Ammon's horn (tissue), 1 donor: ENCODE results near the gene XYLT1.

ENCODE experiments used
- DNase-seq: peaks from one replicate; pipeline ENCODE4 v3.0.0-alpha.2; 2016; ENCODE audit warnings: low spot score

The XYLT1 gene

DNA sequence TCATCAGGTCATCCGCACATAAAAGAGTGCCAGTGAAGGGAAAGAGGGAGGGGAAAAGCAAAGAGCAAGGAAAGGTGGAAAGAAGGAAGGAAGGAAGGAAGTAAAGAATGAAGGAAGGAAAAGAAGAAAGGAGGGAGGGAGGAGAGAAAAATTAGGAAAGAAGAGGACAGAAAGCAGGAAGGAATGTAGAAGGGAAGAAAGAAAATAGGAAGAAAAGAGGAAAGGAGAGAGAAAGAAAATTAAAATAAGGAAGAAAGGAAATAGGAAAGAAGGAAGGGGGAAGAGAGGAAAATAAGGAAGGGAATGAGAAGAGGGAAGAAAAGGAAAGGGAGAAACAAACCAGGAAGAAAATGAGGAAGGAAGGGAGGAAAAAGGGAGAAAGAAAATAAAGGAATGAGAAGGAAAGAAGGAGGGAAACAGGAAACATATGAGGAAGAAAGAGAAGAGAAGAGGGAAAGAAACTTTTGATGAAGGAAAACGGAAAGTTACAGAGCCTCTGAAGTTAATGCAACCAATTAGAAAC lies 212.6 kb downstream of the XYLT1 start:
- no peak for DNase-seq

DNA sequence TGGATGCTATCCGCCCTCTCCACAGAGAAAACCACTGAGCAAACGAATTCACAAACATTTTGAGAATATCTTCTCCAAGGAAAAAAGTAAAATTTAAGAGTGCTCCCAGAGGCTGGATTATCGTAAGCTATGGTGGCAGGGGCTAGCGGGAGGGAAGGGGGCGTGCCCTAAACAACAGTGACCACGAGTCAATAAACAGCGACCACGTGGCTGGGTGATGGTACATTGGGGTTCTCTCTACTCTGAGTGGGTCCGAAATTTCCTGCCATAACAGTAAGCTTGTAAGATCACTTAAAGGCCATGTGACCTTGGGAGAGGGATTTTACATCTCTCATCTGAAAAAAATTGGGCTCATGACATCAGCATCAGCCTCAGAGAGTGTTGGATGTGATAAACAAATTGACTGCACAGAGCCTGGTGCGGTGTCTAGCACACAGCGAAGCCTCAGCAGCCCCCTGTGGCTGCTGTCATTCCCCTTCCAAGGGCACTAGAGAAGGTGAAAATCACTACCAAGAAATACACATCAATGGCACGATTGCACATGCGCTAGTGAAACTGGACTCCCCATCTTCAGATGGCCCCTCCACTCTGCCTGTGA lies 213.2 kb downstream of the XYLT1 start:
- DNase-seq, result no peak

DNA sequence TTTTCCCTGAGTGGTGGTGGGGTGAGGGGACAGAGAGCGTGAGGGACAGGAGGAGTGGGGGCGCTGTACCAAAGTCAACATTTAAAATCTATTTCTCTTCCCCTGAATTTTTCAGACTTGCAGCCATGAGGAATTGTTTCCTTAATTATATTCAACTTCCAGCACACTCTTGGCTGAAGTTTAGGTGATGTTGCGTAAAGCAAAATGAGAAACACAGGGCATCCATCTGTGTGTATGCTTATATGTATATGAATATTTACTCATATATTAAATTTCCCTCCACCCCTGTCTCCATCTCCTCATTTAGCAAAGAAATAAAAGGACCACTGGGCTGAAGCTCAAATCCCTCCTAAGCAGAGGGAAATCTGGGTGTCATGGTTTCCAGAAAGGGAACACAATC lies 218.1 kb downstream of the XYLT1 start:
- no peak for DNase-seq

DNA sequence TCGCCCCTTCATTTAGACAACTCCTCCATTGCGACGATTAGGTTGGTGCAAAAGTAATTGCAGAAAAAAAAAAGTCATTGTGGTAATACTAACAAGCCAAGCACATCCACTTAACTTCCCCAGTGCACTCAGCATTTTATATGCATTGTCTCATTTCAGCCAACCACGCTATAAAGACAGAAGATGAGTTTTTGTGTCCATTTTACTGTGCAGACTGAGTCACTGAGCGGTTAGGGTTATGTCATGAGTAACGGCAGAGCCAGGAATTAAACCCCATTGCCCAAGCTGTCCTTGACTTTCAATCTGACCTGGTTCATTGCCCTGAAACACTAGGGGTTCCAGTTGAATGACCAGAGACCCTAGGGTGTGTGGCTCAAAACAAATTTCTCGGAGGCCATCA lies 218.7 kb downstream of the XYLT1 start:
- DNase-seq, result no peak

DNA sequence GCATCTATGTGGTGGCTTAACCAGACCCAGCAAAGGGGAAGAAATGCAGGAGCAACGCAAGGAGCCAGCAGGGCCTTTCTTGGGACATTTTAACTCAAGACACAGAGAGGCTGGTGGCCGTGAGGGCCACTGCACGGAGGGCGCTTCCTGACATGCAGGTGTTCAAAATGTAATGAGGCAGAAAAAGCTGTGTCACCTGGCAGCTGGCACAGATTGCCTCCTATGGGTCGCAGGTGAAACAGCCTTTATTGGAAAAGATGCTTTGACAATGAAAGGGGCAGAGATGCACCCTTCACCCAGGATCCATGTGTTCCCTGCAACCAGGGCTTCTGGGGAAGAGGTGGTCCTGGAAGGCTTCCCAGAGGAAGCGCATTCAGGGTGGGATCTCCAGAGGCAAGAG lies 219.3 kb downstream of the XYLT1 start:
- DNase-seq, result no peak

DNA sequence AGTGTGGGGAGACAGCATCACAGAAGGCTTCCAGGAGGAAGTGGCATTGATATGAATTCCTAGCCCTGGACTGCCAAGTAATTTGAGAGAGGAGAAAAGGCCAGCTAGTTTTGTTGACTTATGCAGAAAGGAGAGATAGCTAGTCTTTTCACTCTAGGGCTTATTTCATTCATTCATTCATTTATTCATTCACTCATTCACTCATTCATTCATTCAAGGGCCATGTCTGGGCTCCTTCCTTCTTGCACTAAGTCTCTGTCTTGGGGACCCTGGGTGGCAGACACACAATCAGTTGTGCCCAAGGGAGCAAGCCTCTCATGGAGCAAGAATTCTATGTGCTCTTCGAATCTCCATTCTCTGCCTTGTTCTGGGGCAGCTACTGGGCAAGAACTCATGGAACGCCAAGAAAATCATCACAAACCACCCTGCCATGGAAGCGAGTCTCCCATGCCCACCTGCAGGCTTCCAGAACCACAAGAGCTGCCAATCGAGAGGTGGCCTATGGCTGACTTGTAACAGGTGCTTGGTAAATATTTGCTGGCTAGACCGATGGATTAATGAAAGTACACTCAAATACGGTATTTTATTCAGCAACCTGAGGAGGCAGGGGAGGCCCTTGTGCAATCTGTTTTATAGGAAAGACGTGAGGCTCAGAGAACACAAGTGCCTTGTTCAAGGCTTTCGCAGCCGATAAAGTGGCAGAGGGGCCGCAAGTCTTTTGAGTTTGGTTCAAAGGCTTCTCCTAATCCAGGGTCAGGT lies 223.6 kb downstream of the XYLT1 start:
- DNase-seq, result no peak

DNA sequence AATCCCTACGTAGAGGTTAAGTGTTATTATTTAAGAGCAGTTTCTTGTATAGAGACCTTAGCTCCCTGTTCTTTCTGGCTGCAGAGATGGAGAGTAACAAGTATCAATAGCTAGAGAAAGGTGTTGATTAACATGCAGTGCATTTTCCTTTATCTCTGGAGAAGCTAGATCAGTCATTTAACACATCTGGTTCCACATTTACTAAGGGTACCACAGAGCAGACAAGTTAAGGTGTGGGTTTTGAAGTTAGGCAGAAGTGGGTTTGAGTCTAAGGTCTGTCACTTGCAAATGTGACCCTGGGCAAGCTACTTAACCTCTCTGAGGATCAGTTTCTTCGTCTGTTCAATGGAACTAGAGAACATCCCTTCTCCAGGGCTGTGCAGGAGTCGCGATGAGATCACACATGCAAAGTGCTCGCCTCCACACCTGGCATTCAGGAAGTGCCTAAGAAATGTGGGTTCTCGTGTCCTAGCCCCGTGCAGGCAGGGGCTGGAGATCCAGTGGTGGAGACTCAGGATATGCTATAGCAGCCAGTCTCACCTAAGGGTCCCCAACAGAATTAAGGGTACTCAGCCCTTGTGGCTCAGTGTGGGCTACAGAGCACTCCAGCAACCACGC lies 224.4 kb downstream of the XYLT1 start:
- DNase-seq, result no peak

DNA sequence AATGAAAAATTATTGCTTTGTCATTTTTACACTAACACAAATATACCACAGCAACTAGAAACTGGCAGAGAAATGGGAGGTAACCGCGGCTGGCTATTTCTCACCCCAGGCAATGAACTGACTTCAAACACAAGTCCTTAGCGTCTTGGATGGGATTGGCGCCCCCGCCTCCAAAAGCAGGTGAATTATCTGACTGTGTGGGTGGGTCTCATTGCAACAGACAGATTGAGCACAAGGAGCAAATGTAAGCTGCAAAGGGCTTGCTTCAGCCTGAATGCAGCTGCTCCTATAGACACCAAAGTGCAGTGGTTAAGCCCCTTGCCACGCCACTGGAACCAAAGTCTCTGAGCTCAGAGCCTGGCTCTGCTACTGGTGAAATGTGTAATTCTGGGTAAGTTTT lies 225.0 kb downstream of the XYLT1 start:
- no peak for DNase-seq

DNA sequence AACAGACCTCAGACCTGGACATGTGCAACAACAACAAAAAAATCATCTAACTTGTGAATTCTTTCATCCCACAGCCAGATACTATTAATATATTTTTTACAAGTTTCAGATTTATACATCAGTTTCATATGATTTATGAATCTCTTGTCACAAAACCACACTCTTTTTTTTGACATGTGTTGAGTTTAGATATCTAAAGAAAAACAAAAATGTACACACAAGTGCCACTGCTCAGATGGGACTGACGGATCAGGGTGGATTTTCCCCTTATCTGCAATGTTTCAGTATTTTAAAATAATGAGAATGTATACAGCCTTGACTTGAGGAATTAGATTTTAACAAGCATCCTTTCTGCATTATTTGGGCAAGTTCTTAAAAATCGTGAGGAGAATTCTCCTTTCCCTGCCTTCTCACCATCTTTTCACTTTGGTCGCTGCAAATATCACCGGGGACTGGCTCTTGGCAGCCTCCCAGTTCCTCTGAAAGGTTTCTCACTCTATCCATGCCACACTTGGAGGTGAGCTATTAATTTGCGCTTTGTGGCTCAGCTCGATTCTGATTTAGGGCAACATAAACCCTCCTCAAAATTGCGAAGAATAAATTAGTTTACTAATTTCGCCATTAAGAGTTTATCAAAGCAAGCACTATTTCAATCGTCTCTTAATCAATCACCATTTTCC lies 225.7 kb downstream of the XYLT1 start:
- no peak for DNase-seq

DNA sequence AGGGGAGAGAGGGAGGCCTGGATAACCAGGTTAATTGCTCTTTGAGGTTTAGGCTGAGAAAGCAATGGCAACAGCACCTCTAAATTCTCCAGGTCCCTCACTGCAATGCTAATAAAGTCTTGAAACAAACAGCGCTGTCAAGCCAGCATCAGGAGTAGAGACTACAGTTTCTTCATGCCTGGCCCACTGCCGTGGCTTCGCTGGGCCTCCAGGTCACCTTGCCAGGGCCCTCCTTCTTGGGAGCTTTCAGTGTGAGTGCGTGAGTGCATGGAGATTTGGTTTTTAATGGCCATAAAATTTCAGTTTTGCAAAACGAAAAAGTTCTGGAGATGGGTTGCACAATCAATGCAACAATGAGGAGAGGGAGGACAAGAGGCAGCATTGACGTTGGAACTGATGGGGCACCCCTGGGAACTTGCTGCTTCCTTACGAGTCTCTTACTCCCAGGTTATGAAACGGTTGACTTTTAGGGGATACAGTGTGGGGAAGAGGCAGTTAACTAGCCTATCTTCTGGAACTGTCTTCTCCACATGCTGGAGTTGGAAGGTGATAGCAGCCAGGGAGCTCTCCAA lies 229.4 kb downstream of the XYLT1 start:
- DNase-seq, result no peak

DNA sequence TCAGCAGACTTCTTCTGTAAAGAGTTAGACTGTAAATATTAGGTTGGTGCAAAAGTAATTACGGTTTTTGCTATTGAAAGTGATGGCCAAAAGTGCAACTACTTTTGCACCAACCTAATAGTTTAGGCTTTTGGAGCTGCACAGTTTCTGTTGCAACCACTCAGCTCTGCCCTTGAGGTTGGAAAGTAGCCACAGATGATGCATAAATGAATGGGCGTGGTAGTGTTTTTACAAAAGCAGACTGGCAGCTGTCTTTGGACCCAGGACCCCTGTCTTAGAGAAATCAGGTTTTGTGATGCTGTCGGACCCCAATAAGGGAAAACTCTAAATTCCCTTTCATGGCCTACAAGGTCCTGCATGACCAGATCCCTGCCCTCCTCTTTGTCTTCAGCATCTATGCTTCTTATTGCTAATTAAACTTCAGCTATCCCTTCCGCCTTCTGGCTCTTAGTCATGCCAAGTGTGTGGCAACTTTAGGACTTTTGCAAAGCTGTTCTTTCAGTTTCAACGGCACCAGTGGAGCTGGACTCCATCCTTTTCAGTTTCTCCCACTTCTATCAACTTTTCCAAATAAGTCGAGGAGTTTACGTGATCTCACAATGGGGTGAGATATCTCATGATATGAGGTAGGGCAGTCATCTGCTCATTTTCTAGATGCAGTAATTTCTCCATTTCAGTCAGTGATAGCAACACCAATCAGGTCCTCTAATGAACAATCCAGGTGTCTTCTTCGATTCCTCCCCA lies 232.3 kb downstream of the XYLT1 start:
- DNase-seq, result no peak

DNA sequence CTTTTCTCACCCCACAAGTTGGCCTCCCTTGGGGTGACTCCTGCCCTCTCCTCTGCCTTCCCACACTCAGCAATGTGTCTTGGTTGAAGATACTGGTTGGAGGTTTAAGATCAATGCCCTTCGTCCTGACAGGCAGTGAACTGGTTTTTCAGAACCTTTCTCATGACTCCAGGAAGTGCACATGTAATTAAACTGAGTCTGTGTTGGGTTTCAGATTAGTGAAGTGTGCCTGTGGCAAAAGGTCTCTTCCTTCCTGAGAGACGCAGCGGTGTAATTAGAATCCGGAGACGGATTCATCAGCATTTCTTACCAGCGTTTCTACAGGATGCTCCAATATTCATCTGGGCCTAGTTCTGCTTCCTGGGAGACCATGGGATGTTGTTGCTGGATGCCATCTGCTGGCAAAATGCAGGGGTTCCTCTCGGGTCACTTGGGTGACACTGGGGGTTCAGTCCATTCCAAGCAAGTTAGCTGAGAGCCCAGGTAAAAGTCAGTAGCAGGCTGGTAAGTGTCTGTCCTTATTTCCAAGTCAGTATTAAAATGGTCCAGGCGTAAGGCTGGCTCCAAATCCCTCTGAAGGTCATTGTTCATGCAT lies 233.3 kb downstream of the XYLT1 start:
- no peak for DNase-seq

DNA sequence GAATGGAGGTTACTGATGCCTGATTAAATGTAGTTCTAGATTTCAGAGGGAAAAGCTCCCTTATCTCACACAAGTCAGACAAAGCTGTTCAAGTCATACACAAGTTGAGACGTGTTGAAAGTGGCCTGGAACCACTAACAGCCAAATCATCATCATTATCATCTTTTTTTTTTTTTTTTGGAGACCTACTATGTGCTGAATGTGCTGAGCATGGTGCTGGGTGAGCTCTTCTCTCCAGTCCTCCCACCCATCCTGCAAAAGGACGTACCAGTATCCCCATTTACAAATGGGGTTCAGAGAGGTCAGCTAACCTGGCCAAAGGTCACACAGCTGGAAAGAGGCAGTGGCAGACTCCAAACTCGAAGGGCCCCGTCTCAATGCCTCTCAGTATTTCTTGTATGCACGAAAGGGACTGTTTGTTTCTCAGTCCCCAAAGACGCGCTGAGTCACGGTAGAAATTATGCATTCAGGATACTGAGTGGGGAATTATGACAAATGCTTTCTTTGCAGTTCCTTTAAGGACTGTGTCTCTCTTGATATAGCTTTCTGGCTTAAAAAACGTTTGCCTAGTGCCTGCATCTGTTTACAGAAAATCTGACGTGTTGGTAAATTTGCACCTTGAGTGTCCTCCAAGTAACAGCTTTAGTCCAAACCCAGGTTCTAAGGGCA lies 235.5 kb downstream of the XYLT1 start:
- DNase-seq, result no peak

DNA sequence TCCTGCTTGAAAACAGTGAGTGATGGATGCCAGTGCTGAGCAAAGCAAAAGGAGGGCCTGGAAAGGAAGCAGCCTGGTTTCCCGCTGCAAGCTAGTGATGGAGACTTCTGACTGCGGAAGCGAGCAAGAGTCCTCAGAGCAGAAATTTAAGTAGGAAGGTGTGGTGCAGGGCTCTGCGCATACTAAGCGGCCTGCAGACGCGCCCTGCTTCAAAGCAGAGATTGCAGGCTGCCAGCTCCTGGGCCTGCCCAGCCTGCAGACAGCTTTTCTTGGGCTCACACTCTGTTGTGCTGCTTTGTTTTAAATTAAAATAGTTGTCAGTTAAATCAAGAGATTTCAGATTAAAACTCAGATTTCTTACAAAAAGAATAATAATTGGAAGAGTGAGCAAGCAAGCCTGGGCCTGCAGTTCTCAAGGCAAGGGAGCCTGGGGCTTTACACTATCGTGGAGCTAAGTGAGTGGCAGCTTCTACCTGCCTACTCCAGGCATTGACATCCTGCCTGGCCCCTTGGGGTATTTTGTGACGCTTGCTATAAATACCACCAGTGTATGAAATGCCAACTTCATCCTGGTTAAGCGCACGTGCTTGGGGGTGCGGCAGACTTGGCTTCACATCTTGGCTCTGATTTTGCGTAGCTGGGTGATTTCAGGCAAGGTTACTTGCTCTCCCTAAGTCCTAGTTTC lies 237.3 kb downstream of the XYLT1 start:
- DNase-seq, result no peak

DNA sequence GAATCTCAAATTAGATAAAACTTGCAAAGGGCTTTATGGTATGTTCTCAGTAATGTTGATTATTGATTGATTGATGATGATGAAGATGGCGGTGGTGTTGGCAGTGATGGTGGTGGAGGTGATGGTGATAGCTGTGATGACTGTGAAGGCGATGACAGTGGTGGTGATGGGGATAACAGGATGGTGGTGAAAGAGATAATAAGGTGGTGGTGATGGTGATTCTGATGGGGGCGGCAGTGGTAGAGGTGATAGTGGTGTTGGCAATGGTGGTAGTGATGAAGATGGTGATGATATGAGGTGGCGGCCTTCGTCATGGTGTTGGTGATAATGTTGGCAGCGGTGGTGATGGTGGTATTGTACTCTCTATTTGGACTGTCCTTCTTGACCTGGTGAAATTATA lies 238.3 kb downstream of the XYLT1 start:
- DNase-seq, result no peak

DNA sequence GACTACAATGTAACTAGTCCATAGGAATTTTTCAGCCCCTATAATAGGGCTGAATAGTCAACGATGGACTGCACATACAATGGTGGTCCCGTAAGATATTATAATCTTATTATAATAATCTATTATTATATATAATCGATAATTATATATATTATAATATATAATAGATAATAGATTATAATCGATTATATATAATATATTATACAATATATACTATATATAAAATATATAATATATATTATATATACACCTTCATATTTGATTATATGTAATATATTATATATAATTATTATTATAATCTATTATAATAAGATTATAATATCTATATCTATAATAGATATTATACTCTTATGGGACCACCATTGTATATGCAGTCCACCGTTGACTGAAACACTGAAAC lies 238.8 kb downstream of the XYLT1 start:
- no peak for DNase-seq

DNA sequence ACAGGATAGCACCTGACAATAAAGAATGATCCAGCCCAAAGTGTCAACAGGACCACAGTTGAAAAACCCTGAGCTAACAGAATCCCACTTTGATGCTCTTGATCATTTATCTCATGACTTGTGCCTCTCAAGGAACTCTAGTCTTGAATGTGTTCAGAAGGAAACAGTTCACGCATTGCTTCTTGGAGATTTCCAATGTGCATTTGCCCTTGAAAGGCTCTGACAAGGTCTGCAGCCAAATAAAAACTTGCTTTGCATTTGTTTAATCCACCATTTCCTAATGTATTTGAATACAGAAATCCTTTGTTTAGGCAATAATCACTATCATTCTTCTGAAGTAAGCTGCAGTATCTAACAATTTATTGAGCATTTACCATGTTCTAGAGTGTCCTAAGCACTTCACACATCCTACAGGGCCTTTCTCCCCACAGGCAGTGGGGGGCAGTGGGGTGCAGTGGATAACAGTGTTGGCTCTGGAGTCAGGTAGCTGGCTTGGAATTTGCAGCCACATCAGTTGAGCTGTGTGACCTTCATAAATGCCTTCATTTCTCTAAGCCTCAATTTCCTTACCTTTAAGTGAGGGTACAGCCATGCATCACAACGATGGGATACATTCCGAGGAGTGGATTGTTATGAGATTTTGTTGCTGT lies 239.7 kb downstream of the XYLT1 start:
- no peak for DNase-seq

DNA sequence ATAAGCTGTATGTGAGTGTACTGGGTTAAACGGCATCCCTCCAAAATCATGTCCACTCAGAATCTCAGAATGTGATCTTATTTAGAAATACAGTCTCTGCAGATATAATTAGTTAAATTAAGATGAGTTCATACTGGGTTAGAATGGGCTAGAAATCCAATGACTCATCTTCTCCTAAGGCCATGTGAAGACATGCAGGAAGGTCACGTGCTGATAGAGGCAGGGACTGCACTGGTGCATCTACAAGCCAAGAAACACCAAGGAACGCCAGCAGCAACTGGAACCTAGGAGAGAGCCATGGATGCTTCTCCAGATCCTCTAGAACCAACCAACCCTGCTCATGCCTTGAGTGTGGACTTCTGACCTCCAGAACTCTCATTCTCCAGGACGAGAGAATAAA lies 241.0 kb downstream of the XYLT1 start:
- DNase-seq, result no peak

DNA sequence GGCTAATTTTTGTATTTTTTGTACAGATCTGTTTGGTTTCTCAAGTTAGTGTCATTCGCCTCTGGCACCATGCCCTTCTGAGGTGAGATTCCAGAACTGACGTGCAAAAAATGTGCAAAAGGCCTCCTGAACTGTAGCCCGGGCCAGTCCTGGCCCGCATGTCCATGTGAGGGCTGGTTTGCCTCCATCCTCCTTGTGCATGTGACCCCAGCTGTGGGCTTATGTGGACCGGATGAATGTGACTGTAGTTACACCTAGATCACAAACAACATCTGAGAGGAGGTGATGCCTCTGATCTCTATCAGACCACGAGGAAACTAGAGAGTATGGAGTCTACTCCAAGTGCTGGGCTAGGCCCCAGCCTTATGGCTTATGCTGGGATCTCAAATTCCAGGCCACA lies 241.6 kb downstream of the XYLT1 start:
- no peak for DNase-seq

DNA sequence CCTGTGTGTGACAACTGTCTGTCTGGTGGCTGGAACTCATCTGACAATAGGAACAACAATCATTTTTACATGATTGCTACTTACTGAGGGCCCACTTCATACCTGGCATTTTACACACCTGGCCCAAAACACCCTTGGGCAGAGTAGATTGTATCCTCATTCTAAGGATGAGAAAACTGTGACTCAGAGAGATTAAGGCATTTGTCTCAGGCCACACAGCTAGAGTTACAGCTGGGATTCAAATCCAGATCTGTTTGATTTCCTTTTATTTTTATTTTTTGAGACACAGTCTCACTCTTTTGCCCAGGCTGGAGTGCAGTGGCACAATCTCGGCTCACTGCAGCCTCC lies 242.1 kb downstream of the XYLT1 start:
- DNase-seq, result no peak
